ENCODE data around the gene PPP4R3A.

PPP4R3A gene

DNA sequence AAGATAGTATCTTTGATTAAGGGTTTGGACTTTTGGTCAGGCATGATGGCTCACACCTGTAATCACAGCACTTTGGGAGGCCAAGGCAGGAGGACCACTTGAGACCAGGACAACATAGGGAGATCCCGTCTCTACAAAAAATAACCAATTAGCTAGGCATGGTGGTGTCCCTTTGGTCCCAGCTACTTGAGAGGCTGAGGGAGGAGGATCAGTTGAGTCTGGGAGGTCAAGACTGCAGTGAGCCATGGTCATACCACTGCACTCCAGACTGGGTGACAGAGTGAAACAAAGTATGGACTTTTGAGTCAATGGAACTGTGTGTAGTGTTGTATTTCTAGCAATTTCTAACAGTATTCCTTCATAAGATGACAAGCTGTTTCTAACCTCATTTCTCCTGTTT, 53.8 kb downstream of the PPP4R3A start:
- H3K27ac ChIP-seq: no peak overlapping the region
- TF ChIP-seq ZFX (IDR thresholded peaks at IDR 0.05; ENCODE audit: borderline replicate concordance): no peak
- TF ChIP-seq, protein P1, sequence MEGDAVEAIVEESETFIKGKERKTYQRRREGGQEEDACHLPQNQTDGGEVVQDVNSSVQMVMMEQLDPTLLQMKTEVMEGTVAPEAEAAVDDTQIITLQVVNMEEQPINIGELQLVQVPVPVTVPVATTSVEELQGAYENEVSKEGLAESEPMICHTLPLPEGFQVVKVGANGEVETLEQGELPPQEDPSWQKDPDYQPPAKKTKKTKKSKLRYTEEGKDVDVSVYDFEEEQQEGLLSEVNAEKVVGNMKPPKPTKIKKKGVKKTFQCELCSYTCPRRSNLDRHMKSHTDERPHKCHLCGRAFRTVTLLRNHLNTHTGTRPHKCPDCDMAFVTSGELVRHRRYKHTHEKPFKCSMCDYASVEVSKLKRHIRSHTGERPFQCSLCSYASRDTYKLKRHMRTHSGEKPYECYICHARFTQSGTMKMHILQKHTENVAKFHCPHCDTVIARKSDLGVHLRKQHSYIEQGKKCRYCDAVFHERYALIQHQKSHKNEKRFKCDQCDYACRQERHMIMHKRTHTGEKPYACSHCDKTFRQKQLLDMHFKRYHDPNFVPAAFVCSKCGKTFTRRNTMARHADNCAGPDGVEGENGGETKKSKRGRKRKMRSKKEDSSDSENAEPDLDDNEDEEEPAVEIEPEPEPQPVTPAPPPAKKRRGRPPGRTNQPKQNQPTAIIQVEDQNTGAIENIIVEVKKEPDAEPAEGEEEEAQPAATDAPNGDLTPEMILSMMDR (IDR thresholded peaks at IDR 0.05): no peak

DNA sequence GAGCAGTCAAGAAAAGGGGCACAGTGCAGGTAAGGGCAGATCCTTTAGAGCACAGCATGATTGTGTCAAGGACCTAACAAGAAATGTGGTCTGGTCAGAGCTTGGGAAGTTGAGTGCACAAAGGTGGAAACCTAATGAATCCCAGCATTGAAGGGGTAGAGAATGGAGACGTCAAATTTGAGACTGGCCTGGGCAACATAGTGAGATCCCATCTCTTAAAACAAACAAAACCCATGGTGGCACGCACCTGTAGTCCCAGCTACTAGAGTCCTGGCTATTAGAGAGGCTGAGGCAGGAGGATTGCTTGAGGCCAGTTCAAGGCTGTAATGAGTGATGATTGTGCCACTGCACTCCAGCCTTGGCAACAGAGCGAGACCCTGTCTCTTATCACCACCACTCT, 55.5 kb downstream of the PPP4R3A start:
- TF ChIP-seq ZFX (IDR thresholded peaks at IDR 0.05; ENCODE audit: borderline replicate concordance): no peak
- TF ChIP-seq, protein P1 (IDR thresholded peaks at IDR 0.05): no peak
- H3K27ac ChIP-seq: no peak overlapping the region

DNA sequence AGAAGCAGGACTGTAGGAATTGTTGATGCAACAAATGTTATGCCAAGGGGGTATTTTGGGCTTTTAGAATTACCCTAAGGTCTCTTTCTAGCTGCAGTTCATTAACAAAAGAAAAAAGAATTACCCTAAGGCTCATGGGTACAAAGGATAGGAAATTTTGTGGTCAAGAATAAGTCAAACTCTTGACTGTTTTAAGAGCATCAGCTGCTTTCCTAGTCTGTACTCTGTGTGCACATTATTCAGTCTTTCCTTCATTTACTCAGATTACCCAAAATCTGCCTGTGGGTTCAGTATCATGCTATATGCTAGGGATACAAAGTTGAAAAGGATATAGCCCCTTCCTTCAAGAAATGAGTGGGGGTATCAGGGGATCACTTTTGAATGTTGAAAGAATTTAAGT, 56.0 kb downstream of the PPP4R3A start:
- TF ChIP-seq, protein P1 (IDR thresholded peaks at IDR 0.05): no peak
- no peak for TF ChIP-seq ZFX (IDR thresholded peaks at IDR 0.05; ENCODE audit: borderline replicate concordance)
- H3K27ac ChIP-seq: no peak overlapping the region

DNA sequence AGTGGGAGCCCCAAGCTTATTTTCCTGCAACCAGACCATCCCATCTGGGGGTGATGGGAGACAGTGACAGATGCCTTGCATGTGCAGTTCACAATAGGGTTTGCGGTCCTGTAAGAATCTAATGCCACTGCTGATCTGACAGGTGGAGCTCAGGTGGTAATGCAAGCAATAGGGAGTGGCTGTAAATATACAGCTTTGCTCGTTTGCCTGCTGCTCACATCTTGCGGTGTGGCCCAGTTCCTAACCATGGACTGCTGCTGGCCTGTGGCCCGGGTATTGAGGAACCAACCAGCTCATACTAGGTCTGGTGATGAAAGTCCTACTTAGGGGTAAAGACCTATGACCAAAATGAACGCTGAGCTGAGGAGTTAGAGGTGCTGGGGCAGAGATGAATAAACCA, 56.4 kb downstream of the PPP4R3A start:
- H3K27ac ChIP-seq: no peak overlapping the region
- TF ChIP-seq, protein P1 (IDR thresholded peaks at IDR 0.05): no peak
- TF ChIP-seq ZFX (IDR thresholded peaks at IDR 0.05; ENCODE audit: borderline replicate concordance): no peak

DNA sequence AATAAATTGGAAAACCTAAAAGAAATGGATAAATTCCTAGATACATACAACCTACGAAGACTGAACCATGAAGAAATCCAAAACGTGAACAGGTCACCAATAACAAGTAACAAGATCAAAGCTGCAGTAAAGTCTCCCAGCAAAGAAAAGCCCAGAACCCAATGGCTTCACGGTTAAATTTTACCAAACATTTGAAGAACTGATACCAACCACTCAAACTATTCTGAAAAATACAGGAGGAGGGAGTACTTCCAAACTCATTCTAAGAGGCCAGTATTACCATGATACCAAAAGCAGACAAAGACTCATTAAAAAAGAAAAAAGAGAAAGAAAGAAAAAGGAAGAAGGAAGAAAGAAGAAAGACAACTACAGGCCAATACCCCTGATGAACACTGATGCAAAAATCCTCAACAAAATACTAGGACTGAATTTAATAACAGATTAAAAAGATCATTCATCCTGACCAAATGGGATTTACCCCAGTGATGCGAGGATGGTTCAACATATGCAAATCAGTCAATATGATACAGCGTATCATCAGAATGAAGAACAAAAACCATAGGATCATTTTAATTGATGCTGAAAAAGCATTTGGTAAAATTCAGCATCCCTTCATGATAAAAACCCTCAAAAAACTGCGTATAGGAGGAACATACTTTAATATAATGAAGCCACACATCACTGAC, 65.6 kb downstream of the PPP4R3A start:
- H3K27ac ChIP-seq: no peak overlapping the region
- TF ChIP-seq, protein P1 (IDR thresholded peaks at IDR 0.05): no peak
- no peak for TF ChIP-seq ZFX (IDR thresholded peaks at IDR 0.05; ENCODE audit: borderline replicate concordance)

DNA sequence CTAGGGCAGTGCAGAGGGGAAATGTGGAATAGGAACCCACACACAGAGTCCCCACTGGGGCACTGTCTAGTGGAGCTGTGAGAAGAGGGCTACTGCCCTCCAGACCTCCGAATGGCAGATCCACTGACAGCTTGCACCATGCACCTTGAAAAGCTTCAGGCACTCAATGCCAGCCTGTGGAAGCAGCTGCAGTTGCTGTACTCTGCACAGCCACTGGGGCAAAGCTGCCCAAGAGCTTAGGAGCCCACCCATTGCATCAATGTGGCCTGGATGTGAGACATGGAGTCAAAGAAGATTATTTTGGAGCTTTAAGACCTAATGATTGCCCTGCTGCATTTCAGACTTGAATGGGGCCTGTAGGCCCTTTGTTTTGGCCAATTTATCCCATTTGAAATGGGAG, 70.8 kb downstream of the PPP4R3A start:
- no peak overlapping the region for H3K27ac ChIP-seq
- TF ChIP-seq, protein P1 (IDR thresholded peaks at IDR 0.05): 0 out of 2 replicates have a peak, but pooled peaks have one; percentile 4
- no peak for TF ChIP-seq ZFX (IDR thresholded peaks at IDR 0.05; ENCODE audit: borderline replicate concordance)

DNA sequence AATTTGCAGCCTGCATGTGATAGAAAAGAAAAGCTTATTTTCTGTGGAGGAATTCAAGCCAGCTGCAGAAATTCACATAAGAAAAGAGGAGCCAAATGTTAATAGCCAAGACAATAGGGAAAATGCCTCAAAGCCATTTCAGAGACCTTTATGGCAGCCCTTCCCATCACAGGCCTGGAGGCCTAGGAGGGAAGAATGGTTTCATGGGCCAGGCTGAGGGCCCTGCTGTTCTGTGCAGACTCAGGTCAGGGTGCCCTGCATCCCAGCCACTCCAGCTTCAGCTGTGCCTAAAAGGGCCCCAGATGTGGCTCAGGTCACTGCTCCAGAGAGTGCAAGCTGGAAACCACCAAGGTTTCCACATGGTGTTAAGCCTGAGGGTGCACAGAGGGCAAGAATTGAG, 71.3 kb downstream of the PPP4R3A start:
- no peak for TF ChIP-seq ZFX (IDR thresholded peaks at IDR 0.05; ENCODE audit: borderline replicate concordance)
- TF ChIP-seq, protein P1 (IDR thresholded peaks at IDR 0.05): no peak
- H3K27ac ChIP-seq: no peak overlapping the region

DNA sequence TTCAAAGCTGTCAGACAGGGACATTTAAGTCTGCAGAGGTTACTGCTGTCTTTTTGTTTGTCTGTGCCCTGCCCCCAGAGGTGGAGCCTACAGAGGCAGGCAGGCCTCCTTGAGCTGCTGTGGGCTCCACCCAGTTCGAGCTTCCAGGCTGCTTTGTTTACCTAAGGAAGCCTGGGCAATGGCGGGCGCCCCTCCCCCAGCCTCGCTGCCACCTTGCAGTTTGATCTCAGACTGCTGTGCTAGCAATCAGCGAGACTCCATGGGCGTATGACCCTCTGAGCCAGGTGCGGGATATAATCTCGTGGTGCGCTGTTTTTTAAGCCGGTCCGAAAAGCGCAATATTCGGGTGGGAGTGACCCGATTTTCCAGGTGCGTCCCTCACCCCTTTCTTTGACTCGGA, 73.8 kb downstream of the PPP4R3A start:
- H3K27ac ChIP-seq: peak overlapping the region; percentile 58

All from 22Rv1 (cell line).